DND-41 (cell line): Measurements from ENCODE around the gene GPC5.

Source experiments
- ATAC-seq: fragments of 200-7000 bp; cut with Tn5 transposase; 3 replicates; pipeline ENCODE4 v1.9.1; 2021; ENCODE audit warnings: low read depth; ENCODE audit not compliant: insufficient read depth
- DNase-seq: peaks from one replicate; pipeline ENCODE4 v3.0.0-alpha.2; 2020
- H2AFZ ChIP-seq: 2 replicates; pipeline ENCODE4 v1.6.0; 2012; ENCODE audit warnings: low read depth, low read length
- H3K27ac ChIP-seq: 2 replicates; pipeline ENCODE4 v1.5.1; 2012; ENCODE audit warnings: low read length, inconsistent platforms
- H3K27me3 ChIP-seq: fragments of 200-600 bp; sonication (generic); 2 replicates; pipeline ENCODE4 v1.6.0; 2012; ENCODE audit warnings: low read length, mild to moderate bottlenecking, inconsistent platforms; ENCODE audit not compliant: insufficient read depth, poor library complexity
- H3K36me3 ChIP-seq: 2 replicates; pipeline ENCODE4 v1.5.1; 2012; ENCODE audit warnings: low read length, inconsistent platforms; ENCODE audit not compliant: insufficient read depth
- H3K4me1 ChIP-seq: 2 replicates; pipeline ENCODE4 v1.5.1; 2012; ENCODE audit warnings: mild to moderate bottlenecking, low read length; ENCODE audit not compliant: insufficient read depth
- H3K4me2 ChIP-seq: 2 replicates; pipeline ENCODE4 v1.6.0; 2012; ENCODE audit warnings: mild to moderate bottlenecking, moderate library complexity, low read length, inconsistent platforms; ENCODE audit not compliant: insufficient read depth
- H3K4me3 ChIP-seq, 2 experiments: fragments of 200-600 bp in 1 of 2; shearing (Covaris generic) in 1 of 2; 2 replicates each; pipeline ENCODE4 v1.5.1; 2012 to 2016; ENCODE audit warnings: inconsistent platforms in 2 of 2, low read length in 2 of 2, mild to moderate bottlenecking in 2 of 2, low read depth in 1 of 2, moderate library complexity in 1 of 2
- H3K79me2 ChIP-seq: 2 replicates; pipeline ENCODE4 v1.6.0; 2012; ENCODE audit warnings: low read length, inconsistent platforms; ENCODE audit not compliant: insufficient read depth
- H3K9ac ChIP-seq: 2 replicates; pipeline ENCODE4 v1.6.0; 2012; ENCODE audit warnings: low read depth, mild to moderate bottlenecking, inconsistent platforms, low read length, moderate library complexity
- H3K9me3 ChIP-seq: 2 replicates; pipeline ENCODE4 v1.5.1; 2012; ENCODE audit warnings: low read length, moderate library complexity, mild to moderate bottlenecking, inconsistent platforms; ENCODE audit not compliant: insufficient read depth, severe bottlenecking
- H4K20me1 ChIP-seq: 2 replicates; pipeline ENCODE4 v1.6.0; 2012; ENCODE audit warnings: low read length; ENCODE audit not compliant: insufficient read depth
- EZH2 ChIP-seq: IDR thresholded peaks from 3 replicates; pipeline ENCODE4 v1.6.1; 2012; ENCODE audit warnings: borderline replicate concordance, low read depth, mild to moderate bottlenecking, moderate library complexity, low read length, inconsistent platforms; ENCODE audit not compliant: severe bottlenecking
- TF ChIP-seq, protein P1 (sequence below): IDR thresholded peaks from 2 replicates; pipeline ENCODE4 v1.5.1; 2012; ENCODE audit warnings: borderline replicate concordance, low read length, moderate library complexity, mild to moderate bottlenecking; ENCODE audit not compliant: poor library complexity, severe bottlenecking; ENCODE audit errors: extremely low read depth

GPC5 gene

DNA sequence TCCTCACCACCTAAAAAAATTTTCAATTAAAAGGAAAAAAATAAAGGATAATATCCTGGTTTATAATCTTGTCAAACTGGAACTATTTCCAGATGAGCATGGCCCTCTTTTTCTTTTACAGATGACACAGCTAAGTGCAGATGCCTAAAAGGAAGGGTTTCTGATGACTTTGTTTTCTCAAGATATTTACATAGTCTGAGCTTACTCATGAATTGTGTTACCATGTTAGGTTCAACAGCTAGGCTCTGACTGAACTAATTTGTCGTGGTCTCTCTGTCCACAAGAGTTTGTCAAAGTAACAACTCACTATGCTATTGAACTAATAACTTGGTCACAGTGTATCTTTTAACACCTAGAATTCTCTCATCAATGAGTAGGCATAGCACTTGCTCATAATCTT is 780.8 kb downstream of the GPC5 start:
- ATAC-seq (no peak), DNase-seq (no peak)
- Histone ChIP-seq H3K9me3 (no peaks in the 10 kb centered on the region), H3K4me3 (no peak overlapping the region), H3K27ac (no peak overlapping the region), H3K79me2 (no peaks in the 10 kb centered on the region), H4K20me1 (no peaks in the 10 kb centered on the region), H3K9ac (no peak overlapping the region), H3K36me3 (no peaks in the 10 kb centered on the region), H3K4me2 (no peak overlapping the region), H3K27me3 (no peaks in the 10 kb centered on the region), H2AFZ (no peak overlapping the region), H3K4me1 (no peaks in the 10 kb centered on the region)
- TF ChIP-seq, protein P1, sequence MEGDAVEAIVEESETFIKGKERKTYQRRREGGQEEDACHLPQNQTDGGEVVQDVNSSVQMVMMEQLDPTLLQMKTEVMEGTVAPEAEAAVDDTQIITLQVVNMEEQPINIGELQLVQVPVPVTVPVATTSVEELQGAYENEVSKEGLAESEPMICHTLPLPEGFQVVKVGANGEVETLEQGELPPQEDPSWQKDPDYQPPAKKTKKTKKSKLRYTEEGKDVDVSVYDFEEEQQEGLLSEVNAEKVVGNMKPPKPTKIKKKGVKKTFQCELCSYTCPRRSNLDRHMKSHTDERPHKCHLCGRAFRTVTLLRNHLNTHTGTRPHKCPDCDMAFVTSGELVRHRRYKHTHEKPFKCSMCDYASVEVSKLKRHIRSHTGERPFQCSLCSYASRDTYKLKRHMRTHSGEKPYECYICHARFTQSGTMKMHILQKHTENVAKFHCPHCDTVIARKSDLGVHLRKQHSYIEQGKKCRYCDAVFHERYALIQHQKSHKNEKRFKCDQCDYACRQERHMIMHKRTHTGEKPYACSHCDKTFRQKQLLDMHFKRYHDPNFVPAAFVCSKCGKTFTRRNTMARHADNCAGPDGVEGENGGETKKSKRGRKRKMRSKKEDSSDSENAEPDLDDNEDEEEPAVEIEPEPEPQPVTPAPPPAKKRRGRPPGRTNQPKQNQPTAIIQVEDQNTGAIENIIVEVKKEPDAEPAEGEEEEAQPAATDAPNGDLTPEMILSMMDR: no peak
- TF ChIP-seq EZH2: no peak

DNA sequence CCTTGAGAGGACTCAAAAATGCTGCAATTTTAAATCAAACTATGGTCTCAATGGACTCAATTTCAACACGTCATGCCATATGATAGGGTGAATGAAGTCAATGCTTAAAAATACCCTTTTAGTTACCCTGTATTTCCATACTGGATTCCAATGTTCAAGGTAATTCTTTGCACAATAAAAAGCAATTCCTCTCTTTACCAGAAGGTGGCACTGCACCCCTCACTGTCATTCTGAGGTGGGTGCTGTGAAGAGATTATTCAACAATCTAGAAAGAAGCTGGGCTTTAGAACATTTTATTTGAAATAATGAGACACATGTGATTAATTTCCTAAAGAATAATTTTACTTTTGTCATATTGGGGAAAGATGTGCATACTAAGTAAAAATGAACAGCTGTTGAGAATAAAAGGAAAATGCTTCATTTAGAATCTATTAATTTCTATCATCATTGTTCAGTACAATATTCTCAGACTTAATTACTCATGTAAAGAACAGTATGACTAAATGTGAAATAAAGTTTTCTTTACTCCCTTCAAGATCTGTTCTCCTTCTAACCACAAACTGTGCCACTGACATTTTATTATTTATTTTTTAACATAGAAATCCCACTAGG is 789.1 kb downstream of the GPC5 start:
- no peaks in the 10 kb centered on the region for H3K36me3 ChIP-seq
- H3K4me2 ChIP-seq: no peak overlapping the region
- TF ChIP-seq EZH2: no peak
- TF ChIP-seq, protein P1: peak; percentile 89
- H3K27ac ChIP-seq: no peak overlapping the region
- no peaks in the 10 kb centered on the region for H3K4me1 ChIP-seq
- no peak overlapping the region for H3K9ac ChIP-seq
- DNase-seq (peak; percentile 22), ATAC-seq (peak; percentile 64; the same call in 1 of the 3 replicates)
- no peaks in the 10 kb centered on the region for H3K79me2 ChIP-seq
- no peaks in the 10 kb centered on the region for H3K9me3 ChIP-seq
- no peak overlapping the region for H3K4me3 ChIP-seq
- no peaks in the 10 kb centered on the region for H3K27me3 ChIP-seq
- no peak overlapping the region for H2AFZ ChIP-seq
- H4K20me1 ChIP-seq: no peaks in the 10 kb centered on the region

DNA sequence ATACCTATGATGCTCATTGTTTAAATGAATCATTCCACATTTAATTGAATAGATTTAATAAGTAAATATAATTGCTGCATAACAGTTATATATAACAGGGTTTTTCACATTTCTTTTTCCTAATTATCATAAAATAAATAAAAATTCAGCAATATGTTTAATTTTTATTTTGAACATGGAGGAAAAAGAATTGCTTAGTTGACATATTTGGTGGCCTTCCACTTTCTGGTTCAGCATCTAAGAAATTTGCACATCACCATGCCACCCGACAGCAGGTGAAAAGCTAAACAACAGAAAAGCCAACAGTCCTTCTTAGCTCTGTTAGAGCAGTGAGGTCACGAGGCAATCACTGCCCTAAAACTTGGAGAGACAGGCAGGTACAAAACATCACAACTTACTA is 790.2 kb downstream of the GPC5 start:
- Histone ChIP-seq H3K79me2 (no peaks in the 10 kb centered on the region), H3K27ac (no peak overlapping the region), H3K27me3 (no peaks in the 10 kb centered on the region), H3K36me3 (no peaks in the 10 kb centered on the region), H3K9ac (no peak overlapping the region), H3K4me3 (no peak overlapping the region), H4K20me1 (no peaks in the 10 kb centered on the region), H2AFZ (no peak overlapping the region), H3K9me3 (no peaks in the 10 kb centered on the region), H3K4me1 (no peaks in the 10 kb centered on the region), H3K4me2 (no peak overlapping the region)
- DNase-seq (no peak), ATAC-seq (no peak)
- TF ChIP-seq, protein P1: no peak
- TF ChIP-seq EZH2: no peak
